SK-N-MC (cell line): Measurements from ENCODE around the gene AUTS2.

ENCODE experiments used
- DNase-seq: peaks from one replicate; pipeline ENCODE4 v3.0.0-alpha.2; 2011; ENCODE audit warnings: low read depth, low spot score
- H3K27ac ChIP-seq: fragments of 200-600 bp; sonication (generic); 2 replicates; pipeline ENCODE4 v1.5.1; 2016; ENCODE audit warnings: mixed run types
- H3K36me3 ChIP-seq: fragments of 200-600 bp; sonication (generic); 2 replicates; pipeline ENCODE4 v1.6.1; 2017; ENCODE audit warnings: antibody characterized with exemption, low read length, mixed read lengths; ENCODE audit not compliant: insufficient read depth
- H3K4me3 ChIP-seq: fragments of 200-600 bp; sonication (generic); 2 replicates; pipeline ENCODE4 v1.5.1; 2016
- H3K9ac ChIP-seq: fragments of 200-600 bp; sonication (generic); 2 replicates; pipeline ENCODE4 v1.8.0; 2017; ENCODE audit warnings: mixed run types, mixed read lengths; ENCODE audit not compliant: insufficient read length
- H3K9me3 ChIP-seq: fragments of 200-600 bp; sonication (generic); 2 replicates; pipeline ENCODE4 v1.6.1; 2017; ENCODE audit warnings: low read depth, mild to moderate bottlenecking, antibody characterized with exemption, low read length, moderate library complexity, mixed read lengths
- EZH2 ChIP-seq: fragments of 200-600 bp; sonication (generic); IDR thresholded peaks from one replicate; pipeline ENCODE4 v1.6.1; 2017; ENCODE audit warnings: antibody characterized with exemption
- FOXP2 ChIP-seq: optimal IDR thresholded peaks from 2 replicates; pipeline ENCODE3; 2011; ENCODE audit warnings: mild to moderate bottlenecking, moderate library complexity; ENCODE audit not compliant: insufficient read depth; ENCODE audit errors: extremely low read length, control extremely low read depth
- POLR2AphosphoS5 ChIP-seq: IDR thresholded peaks from 2 replicates; pipeline ENCODE4 v1.6.1; 2012; ENCODE audit warnings: mild to moderate bottlenecking, low read depth, low read length, borderline replicate concordance

The AUTS2 gene

DNA sequence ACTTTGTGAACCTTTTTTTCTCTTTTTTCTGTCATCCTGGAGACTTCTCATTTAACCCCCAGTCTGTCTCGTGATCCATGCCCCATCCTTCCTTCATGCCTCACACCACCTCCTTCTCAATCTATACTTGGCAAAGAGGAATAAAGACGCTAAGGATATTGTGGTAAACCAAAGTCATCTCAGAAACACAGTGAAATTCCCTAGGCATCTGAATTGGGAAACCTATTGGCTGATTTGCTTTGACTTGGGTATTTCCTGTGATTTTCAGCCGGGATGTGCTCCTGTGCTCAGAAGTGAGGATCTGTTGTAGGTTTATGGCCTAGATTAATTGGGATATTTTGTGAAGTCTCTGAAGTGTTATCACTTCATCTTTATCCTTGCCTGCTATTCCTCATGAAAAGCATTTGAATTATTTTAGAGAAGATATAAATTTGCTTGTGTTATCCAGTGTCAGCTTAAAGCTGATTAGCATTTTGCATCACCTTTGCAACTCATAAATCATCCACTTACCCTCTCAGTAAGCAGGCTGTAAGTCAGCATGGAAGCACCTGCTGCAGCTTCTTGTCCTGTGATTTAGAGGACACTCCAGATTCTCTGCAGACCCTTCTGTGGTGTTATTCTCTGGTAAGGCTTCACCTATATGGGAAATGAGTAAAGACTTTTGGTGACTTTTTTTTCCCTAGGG is 138.0 kb downstream of the AUTS2 start:
- Histone ChIP-seq H3K9ac (no peak overlapping the region), H3K4me3 (no peak overlapping the region), H3K27ac (no peak overlapping the region), H3K9me3 (no peaks in the 10 kb centered on the region), H3K36me3 (no peaks in the 10 kb centered on the region)
- TF ChIP-seq EZH2 (no peak), POLR2AphosphoS5 (no peak), FOXP2 (no peak)
- no peak for DNase-seq

GRCh38 chr7:69738396-69738951 is 140.2 kb downstream of the AUTS2 start:
- H3K9ac ChIP-seq: no peak overlapping the region
- peak overlapping the region; percentile 10; the same call in 1 of the 2 replicates for H3K27ac ChIP-seq

DNA sequence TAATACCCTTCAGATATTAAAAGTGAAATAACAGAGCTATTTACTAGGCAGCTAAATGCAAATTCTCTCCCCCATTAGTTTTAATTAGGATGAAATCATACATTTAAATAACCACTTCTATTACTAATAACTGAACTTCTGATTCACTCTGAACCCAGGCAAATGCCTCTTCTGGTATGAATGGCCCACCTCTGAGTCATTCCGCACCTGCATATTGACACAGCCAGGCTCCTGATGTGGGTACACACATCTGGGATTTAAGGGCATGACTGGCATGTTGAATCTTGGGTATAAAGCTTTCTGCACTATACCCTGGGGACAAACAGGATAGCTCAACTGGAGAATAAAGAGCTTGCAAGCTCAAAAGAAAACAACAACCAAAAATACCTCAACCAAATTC is 140.9 kb downstream of the AUTS2 start:
- Histone ChIP-seq H3K9me3 (no peaks in the 10 kb centered on the region), H3K36me3 (no peaks in the 10 kb centered on the region), H3K9ac (no peak overlapping the region), H3K27ac (no peak overlapping the region), H3K4me3 (no peak overlapping the region)
- TF ChIP-seq EZH2 (no peak), FOXP2 (no peak), POLR2AphosphoS5 (no peak)
- DNase-seq: no peak

More at GRCh38 chr7:69738396-69738951, 140.2 kb downstream of the AUTS2 start:
- DNase-seq: peak; percentile 12
- Histone ChIP-seq H3K36me3 (no peaks in the 10 kb centered on the region), H3K9me3 (no peaks in the 10 kb centered on the region), H3K4me3 (peak overlapping the region; percentile 32; the same call in 1 of the 2 replicates)
- TF ChIP-seq EZH2: no peak
- no peak for TF ChIP-seq FOXP2
- TF ChIP-seq POLR2AphosphoS5: no peak

DNA sequence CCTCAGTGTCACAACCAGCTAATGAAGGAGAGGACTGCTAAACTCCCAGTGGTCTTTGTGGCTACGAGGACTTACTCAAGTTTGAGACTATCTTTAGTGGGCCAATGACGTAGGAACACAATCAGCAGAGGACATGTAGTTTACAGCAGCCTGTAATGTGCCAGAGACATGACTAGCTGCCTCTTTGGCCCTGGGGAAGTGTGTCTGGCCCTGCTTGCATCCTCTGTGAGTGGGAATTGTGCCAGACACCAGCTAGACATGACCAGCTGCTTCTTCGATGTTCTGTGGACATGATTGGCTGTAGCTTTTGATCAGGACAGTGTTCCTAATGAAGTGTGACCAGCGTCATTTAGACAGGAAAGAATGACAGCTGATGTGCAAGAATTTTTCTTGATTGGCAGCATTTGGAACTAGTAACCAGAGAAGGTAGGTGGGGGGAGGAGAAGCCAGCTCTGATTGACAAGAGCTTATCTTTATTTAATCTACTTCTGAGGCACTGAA is 141.7 kb downstream of the AUTS2 start:
- Histone ChIP-seq H3K36me3 (no peaks in the 10 kb centered on the region), H3K4me3 (no peak overlapping the region), H3K27ac (no peak overlapping the region), H3K9ac (no peak overlapping the region), H3K9me3 (no peaks in the 10 kb centered on the region)
- TF ChIP-seq EZH2 (no peak), POLR2AphosphoS5 (no peak), FOXP2 (no peak)
- no peak for DNase-seq

- TF ChIP-seq FOXP2 (no peak), EZH2 (no peak), POLR2AphosphoS5 (no peak)
- Histone ChIP-seq H3K9me3 (no peaks in the 10 kb centered on the region), H3K27ac (no peak overlapping the region), H3K9ac (no peak overlapping the region), H3K4me3 (no peak overlapping the region), H3K36me3 (no peaks in the 10 kb centered on the region)
- DNase-seq: no peak
These were observed 144.0 kb downstream of the AUTS2 start for GRCh38 chr7:69742237-69742636.

DNA sequence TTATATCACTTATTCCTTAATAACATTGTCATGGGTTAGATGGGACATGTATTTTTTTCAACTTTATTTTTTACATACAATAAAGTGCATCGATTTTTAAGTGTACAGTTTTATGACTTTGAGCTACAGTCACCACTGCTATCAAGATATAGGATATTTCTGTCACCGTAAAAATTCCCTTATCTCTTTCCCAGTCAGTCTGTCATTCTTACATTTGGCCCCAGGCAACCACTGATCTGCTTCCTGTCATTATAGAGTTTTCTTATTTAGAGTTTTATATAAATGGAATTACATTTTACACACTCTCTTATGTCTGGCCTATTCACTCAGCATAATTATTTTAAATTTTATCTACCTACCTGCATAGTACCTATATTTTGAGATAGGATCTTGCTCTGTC is 145.2 kb downstream of the AUTS2 start:
- Histone ChIP-seq H3K27ac (no peak overlapping the region), H3K36me3 (no peaks in the 10 kb centered on the region), H3K9ac (no peak overlapping the region), H3K9me3 (no peaks in the 10 kb centered on the region), H3K4me3 (no peak overlapping the region)
- DNase-seq: no peak
- TF ChIP-seq POLR2AphosphoS5: no peak

DNA sequence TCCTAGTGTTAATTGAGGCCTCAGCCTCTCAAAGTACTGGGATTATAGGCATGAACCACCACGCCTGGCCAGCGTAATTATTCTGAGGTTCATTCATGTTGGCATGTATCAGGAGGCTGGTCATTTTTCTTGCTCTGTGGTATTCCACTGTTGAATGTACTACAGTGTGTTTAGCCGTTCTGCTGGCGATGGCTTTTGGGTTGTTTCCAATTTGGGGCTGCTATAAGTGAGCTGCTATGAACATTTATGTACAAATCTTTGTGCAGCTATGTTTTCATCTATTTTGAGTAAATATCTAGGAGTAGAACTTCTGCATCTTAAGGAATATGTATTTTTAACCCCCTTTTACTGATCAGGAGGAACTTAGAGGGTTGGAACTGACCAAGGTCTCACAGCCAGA is 145.8 kb downstream of the AUTS2 start:
- no peak for TF ChIP-seq FOXP2
- no peak for TF ChIP-seq EZH2
- TF ChIP-seq POLR2AphosphoS5: no peak
- H3K27ac ChIP-seq: no peak overlapping the region

DNA sequence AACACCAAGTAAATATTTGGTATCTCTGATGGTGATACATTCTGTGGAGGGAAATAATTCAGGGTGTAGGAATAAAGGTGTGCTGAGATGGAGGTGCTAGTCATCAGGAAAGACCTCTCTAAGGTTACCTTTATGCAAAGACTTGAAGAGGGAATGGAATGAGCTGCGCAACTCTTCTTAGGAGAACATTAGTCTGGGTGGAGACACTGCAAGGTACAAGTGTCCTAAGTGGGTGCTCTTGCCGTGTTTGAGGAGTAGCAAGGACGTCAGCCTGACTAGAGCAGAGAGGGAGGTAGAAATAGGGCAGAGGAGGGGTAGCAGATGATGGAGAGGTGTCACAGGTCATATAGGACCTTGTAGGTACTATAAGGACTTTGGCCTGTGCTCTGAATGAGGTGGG is 148.1 kb downstream of the AUTS2 start:
- DNase-seq: no peak
- Histone ChIP-seq H3K9ac (no peak overlapping the region), H3K4me3 (no peak overlapping the region), H3K36me3 (no peaks in the 10 kb centered on the region), H3K27ac (no peak overlapping the region), H3K9me3 (no peaks in the 10 kb centered on the region)
- TF ChIP-seq EZH2 (no peak), POLR2AphosphoS5 (no peak), FOXP2 (no peak)

More for the DNA sequence above, 145.8 kb downstream of the AUTS2 start:
- Histone ChIP-seq H3K9ac (no peak overlapping the region), H3K36me3 (no peaks in the 10 kb centered on the region), H3K9me3 (no peaks in the 10 kb centered on the region), H3K4me3 (no peak overlapping the region)
- DNase-seq: no peak

DNA sequence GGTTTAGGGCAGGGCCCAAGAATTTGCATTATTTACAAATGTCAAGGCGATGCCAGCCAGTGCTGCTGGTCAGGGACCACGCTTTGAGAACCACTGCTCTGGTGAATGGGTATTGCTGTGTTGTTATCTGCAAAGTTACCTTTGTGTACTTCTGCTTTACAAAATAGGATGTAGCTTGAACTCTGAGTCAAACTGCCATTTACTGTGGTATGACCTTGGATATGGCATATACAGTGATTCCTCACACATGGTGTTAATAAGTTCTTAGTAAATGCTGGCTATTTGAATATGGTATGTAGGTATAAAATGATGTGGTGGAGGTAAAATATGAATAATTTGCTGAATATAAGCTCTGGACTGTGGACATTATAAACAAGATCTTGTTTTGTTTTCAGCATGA is 148.9 kb downstream of the AUTS2 start:
- no peak for DNase-seq
- no peak overlapping the region for H3K9ac ChIP-seq
- no peaks in the 10 kb centered on the region for H3K9me3 ChIP-seq
- no peak overlapping the region for H3K4me3 ChIP-seq
- no peak overlapping the region for H3K27ac ChIP-seq
- TF ChIP-seq EZH2: no peak
- H3K36me3 ChIP-seq: no peaks in the 10 kb centered on the region
